Subcutaneous adipose tissue (tissue), 4 donors: ENCODE measurements around the gene ASGR1. TPM values are rescaled to one million over a fixed set of nuclear protein-coding genes. Genes with fewer than 3 reads are reported as not detected.

Experiments used
- CTCF ChIP-seq: fragments of 450-650 bp; IDR thresholded peaks from one replicate; pipeline ENCODE4 v1.5.1; 2016; ENCODE audit warnings: low read depth, mild to moderate bottlenecking, control low read depth, antibody characterized with exemption, moderate library complexity
- total RNA-seq, 4 donors: library from RNA; depleted of rRNA; stranded (reverse); fragments of >200 nt; gene quantifications; one replicate each; pipeline ENCODE4 v1.1.0, GENCODE V29; 2016

ASGR1 gene
- total RNA-seq, 4 donors from 2014 or later, result 2.4 to 5.9 (median 3.8) TPM

GRCh38 chr17:7192271-7192937 lies 13.2 kb upstream of the ASGR1 start:
- TF ChIP-seq CTCF, result no peak

DNA sequence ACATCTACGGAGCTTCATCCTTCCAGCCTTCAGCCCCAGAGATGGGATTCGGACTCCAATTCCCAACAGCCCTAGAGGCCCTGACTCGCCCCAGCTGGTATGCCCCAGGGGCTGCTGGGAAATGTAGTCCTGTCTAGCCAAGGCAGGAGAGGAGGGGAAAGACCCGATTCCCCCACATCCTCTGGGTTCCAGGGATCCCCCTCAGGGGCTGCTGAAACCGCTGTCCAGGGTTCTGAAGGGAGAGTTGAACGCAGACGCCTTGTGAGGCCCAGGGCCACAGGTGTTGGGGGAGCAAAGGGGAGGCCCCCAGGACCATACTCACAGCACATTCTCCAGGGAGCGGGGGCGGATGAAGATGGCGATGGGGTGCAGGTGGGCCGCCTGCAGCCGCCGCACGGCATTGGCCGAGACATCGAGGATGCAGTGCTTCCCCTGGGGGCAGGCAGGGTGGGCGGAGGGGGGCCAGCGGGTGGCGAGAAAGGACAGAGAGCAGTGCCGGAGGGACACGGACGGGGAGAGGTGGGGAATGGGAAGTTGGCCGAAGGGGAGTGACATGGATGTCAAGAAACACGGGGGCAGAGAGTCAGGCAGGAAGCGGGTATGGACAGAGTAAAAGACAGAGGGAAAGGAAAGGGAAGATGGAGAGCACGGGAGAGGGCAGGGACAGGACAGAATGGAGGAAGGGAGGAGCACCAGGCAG lies 12.6 kb upstream of the ASGR1 start:
- TF ChIP-seq CTCF, result no peak

GRCh38 chr17:7191069-7191468 lies 11.9 kb upstream of the ASGR1 start:
- no peak for TF ChIP-seq CTCF

GRCh38 chr17:7190276-7190917 lies 11.2 kb upstream of the ASGR1 start:
- TF ChIP-seq CTCF, result no peak

DNA sequence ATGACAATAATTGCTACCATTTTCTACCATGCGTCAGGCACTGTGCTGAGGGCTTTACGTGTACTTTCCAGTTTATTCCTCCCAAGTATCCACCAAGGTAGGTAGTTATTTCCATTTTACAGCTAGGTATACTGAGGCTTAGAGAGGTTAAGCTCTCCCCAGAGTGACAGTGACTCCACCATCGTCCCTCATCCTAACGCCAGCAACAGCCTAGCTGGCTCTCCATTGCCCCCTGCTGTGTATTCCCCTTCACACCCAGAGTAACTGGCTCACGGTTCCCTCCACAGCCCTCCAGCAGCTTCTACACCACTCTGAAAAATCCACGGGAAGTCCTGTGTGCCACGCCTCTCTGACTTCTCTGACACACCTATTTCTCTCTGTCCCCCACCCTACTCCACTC lies 7.1 kb upstream of the ASGR1 start:
- no peak for TF ChIP-seq CTCF

DNA sequence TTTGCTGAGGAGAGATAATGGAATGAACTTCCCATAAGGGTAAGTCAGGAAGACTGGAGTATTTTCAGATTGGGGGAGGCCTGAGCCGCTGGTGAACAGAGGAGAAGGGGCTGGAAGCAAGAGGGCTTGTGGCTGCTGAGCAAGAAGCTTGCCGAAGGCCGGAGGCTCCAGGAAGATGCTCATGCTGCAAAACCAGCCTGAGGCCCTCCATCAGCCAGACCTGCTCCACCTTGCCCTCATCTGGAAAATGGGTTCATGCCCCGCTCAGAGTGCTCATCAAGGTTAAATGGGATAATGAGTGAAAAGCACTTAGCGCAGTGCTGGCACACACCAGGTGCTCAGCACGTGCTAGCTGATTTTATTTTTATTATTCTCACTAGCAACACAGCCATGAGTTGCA lies 5.5 kb upstream of the ASGR1 start:
- no peak for TF ChIP-seq CTCF

- no peak for TF ChIP-seq CTCF
Observed at GRCh38 chr17:7184091-7184488, 4.9 kb upstream of the ASGR1 start.
